HG03460 (cell line): ENCODE measurements around the gene OGDH.

ENCODE experiments used
- ATAC-seq: cut with Tn5 transposase; IDR thresholded peaks from one replicate; pipeline ENCODE4 v1.9.1; 2021; ENCODE audit not compliant: unreplicated experiment

Gene OGDH

GRCh38 chr7:44617225-44617890 is 10.9 kb downstream of the OGDH start:
- no peak for ATAC-seq

- ATAC-seq, result no peak
These were observed 11.6 kb downstream of the OGDH start for GRCh38 chr7:44618045-44618444.

- ATAC-seq, result no peak
These were observed 12.3 kb downstream of the OGDH start for GRCh38 chr7:44618753-44619152.

GRCh38 chr7:44621034-44621749 is 14.8 kb downstream of the OGDH start:
- ATAC-seq, result no peak

GRCh38 chr7:44621750-44622103 is 15.3 kb downstream of the OGDH start:
- ATAC-seq, result no peak

GRCh38 chr7:44622342-44623151 is 16.1 kb downstream of the OGDH start:
- peak; percentile 71 for ATAC-seq

- ATAC-seq, result no peak
These were observed 17.9 kb downstream of the OGDH start for GRCh38 chr7:44624318-44624717.

- ATAC-seq, result no peak
These were observed 19.4 kb downstream of the OGDH start for GRCh38 chr7:44625526-44626471.

GRCh38 chr7:44626620-44627019 is 20.2 kb downstream of the OGDH start:
- ATAC-seq, result no peak

- peak; percentile 43 for ATAC-seq
These were observed 23.5 kb downstream of the OGDH start for GRCh38 chr7:44629829-44630522.

GRCh38 chr7:44630792-44631457 is 24.5 kb downstream of the OGDH start:
- ATAC-seq, result no peak

GRCh38 chr7:44631458-44632115 is 25.2 kb downstream of the OGDH start:
- no peak for ATAC-seq

- no peak for ATAC-seq
These were observed 25.8 kb downstream of the OGDH start for GRCh38 chr7:44632196-44632595.

GRCh38 chr7:44633254-44634186 is 27.1 kb downstream of the OGDH start:
- peak; percentile 60 for ATAC-seq

- no peak for ATAC-seq
These were observed 27.9 kb downstream of the OGDH start for GRCh38 chr7:44634187-44634838.

GRCh38 chr7:44634839-44635591 is 28.6 kb downstream of the OGDH start:
- no peak for ATAC-seq

- ATAC-seq, result no peak
These were observed 29.7 kb downstream of the OGDH start for GRCh38 chr7:44636041-44636584.
